A673 (cell line): ENCODE measurements around the gene PER2. TPM values are rescaled to one million over a fixed set of nuclear protein-coding genes. Genes with fewer than 3 reads are reported as not detected.

ENCODE experiments used
- BruUV-seq: library from RNA; stranded (reverse); fragments of 400-500 nt; replicated peaks from 2 replicates; lab custom pipeline; 2021; lab: Mats Ljungman, UMichigan
- CTCF ChIA-PET: fragments of 300-600 bp; sonication (Branson Sonifier 250); formaldehyde crosslinking; loops from one replicate; lab custom pipeline; 2022; ENCODE audit warnings: antibody characterized with exemption; lab: Charles Lee
- POLR2A ChIA-PET: fragments of 300-600 bp; sonication (Branson Sonifier 250); formaldehyde crosslinking; loops from one replicate; lab custom pipeline; 2022; ENCODE audit warnings: antibody characterized with exemption; ENCODE audit not compliant: low non-redundant PET; lab: Charles Lee
- DNase-seq: peaks from one replicate; pipeline ENCODE4 v3.0.0-alpha.2; 2015; ENCODE audit warnings: low spot score
- H3K27ac ChIP-seq: fragments of 200-600 bp; sonication (generic); 2 replicates; pipeline ENCODE4 v1.5.1; 2016; ENCODE audit warnings: mixed run types, low read depth, mild to moderate bottlenecking, mixed read lengths, antibody characterized with exemption, low read length; ENCODE audit not compliant: poor library complexity, severe bottlenecking
- H3K27me3 ChIP-seq: fragments of 200-600 bp; sonication (generic); replicated peaks from 2 replicates; pipeline ENCODE4 v1.6.1; 2017; ENCODE audit warnings: mixed run types, low read depth, mild to moderate bottlenecking, mixed read lengths, antibody characterized with exemption, low read length; ENCODE audit not compliant: insufficient read depth, poor library complexity
- H3K36me3 ChIP-seq: fragments of 200-600 bp; sonication (generic); 2 replicates; pipeline ENCODE4 v1.6.1; 2016; ENCODE audit warnings: mixed run types, mild to moderate bottlenecking, mixed read lengths, antibody characterized with exemption, low read length; ENCODE audit not compliant: insufficient read depth, poor library complexity, severe bottlenecking
- H3K4me1 ChIP-seq: fragments of 200-600 bp; sonication (generic); 2 replicates; pipeline ENCODE4 v1.6.1; 2017; ENCODE audit warnings: mixed run types, mild to moderate bottlenecking, mixed read lengths, antibody characterized with exemption, low read length; ENCODE audit not compliant: insufficient read depth, poor library complexity, severe bottlenecking
- H3K4me3 ChIP-seq: fragments of 200-600 bp; sonication (generic); 2 replicates; pipeline ENCODE4 v1.5.1; 2016; ENCODE audit warnings: low read depth, mixed run types, mild to moderate bottlenecking, mixed read lengths, low read length; ENCODE audit not compliant: poor library complexity, severe bottlenecking
- H3K9me3 ChIP-seq: fragments of 200-600 bp; sonication (generic); 2 replicates; pipeline ENCODE4 v1.6.1; 2016; ENCODE audit warnings: mixed run types, low read depth, mild to moderate bottlenecking, mixed read lengths, antibody characterized with exemption, low read length; ENCODE audit not compliant: poor library complexity, severe bottlenecking
- EZH2 ChIP-seq: fragments of 200-600 bp; sonication (generic); IDR thresholded peaks from 2 replicates; pipeline ENCODE4 v1.6.1; 2017; ENCODE audit warnings: borderline replicate concordance, low read depth, mild to moderate bottlenecking, mixed read lengths, antibody characterized with exemption, low read length; ENCODE audit not compliant: poor library complexity, severe bottlenecking
- intact Hi-C: fragments of 100-400 bp; cut with micrococcal nuclease; formaldehyde crosslinking; loops from one replicate; pipeline ENCODE4 v1.10.0; 2022; ENCODE audit not compliant: unreplicated experiment
- total RNA-seq: library from RNA; stranded (reverse); gene quantifications from 2 replicates; pipeline ENCODE4 v1.2.3, GENCODE V29; 2021
- TF ChIP-seq, protein P1 (sequence below): fragments of 300-800, 200-600 bp; sonication (generic); conservative IDR thresholded peaks from 2 replicates; pipeline ENCODE4 v1.5.1; 2017; ENCODE audit warnings: low read depth, mild to moderate bottlenecking, antibody characterized with exemption, low read length, moderate library complexity, mixed read lengths

Gene PER2
- total RNA-seq, 1 experiment from 2014 or later = 7.5 TPM

GRCh38 chr2:238302751-238303150, 14.3 kb upstream of the PER2 start:
- Histone ChIP-seq H3K27ac (no peak overlapping the region), H3K4me3 (no peak overlapping the region), H3K36me3 (no peaks in the 10 kb centered on the region), H3K4me1 (no peaks in the 10 kb centered on the region), H3K27me3 (no peaks in the 10 kb centered on the region), H3K9me3 (no peaks in the 10 kb centered on the region)
- TF ChIP-seq EZH2 = no peak
- TF ChIP-seq, protein P1, sequence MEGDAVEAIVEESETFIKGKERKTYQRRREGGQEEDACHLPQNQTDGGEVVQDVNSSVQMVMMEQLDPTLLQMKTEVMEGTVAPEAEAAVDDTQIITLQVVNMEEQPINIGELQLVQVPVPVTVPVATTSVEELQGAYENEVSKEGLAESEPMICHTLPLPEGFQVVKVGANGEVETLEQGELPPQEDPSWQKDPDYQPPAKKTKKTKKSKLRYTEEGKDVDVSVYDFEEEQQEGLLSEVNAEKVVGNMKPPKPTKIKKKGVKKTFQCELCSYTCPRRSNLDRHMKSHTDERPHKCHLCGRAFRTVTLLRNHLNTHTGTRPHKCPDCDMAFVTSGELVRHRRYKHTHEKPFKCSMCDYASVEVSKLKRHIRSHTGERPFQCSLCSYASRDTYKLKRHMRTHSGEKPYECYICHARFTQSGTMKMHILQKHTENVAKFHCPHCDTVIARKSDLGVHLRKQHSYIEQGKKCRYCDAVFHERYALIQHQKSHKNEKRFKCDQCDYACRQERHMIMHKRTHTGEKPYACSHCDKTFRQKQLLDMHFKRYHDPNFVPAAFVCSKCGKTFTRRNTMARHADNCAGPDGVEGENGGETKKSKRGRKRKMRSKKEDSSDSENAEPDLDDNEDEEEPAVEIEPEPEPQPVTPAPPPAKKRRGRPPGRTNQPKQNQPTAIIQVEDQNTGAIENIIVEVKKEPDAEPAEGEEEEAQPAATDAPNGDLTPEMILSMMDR = no peak
- ChIA-PET POLR2A (interaction anchor here (0.7 kb wide), 1 partner anchor 372 kb away, joined by 12 read pairs; no protein-coding TSS in a partner anchor), CTCF (no interaction called here)
- no TSS peak for BruUV-seq
- intact Hi-C loops = no loop called here
- no peak for DNase-seq

DNA sequence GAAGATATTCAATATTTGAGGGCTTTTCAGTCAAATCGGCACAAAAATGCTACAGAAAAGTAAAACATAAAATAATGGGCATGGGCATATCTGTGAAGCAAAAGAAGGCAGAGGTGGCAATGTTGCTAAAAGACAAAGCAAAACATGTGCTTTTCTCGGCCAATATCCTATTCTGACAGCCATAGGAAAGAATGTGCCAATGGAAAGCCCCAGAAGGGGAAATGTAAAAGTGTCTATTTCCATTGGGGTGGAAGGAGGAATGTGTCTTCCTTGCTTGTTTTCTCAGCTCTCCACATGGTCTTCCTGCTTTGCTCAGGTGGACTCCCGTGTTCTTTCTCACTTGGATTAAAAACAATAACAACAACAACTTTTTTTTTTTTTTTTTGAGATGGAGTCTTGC, 13.7 kb upstream of the PER2 start:
- no peak for DNase-seq
- intact Hi-C loops = no loop called here
- H3K27ac ChIP-seq = no peak overlapping the region
- ChIA-PET CTCF (no interaction called here), POLR2A (interaction anchor here (0.7 kb wide), 1 partner anchor 373 kb away, joined by 12 read pairs; no protein-coding TSS in a partner anchor)
- no TSS peak for BruUV-seq
- no peaks in the 10 kb centered on the region for H3K27me3 ChIP-seq
- H3K9me3 ChIP-seq = no peaks in the 10 kb centered on the region
- no peaks in the 10 kb centered on the region for H3K36me3 ChIP-seq
- H3K4me1 ChIP-seq = no peaks in the 10 kb centered on the region
- H3K4me3 ChIP-seq = no peak overlapping the region
- no peak for TF ChIP-seq EZH2
- TF ChIP-seq, protein P1 = no peak

DNA sequence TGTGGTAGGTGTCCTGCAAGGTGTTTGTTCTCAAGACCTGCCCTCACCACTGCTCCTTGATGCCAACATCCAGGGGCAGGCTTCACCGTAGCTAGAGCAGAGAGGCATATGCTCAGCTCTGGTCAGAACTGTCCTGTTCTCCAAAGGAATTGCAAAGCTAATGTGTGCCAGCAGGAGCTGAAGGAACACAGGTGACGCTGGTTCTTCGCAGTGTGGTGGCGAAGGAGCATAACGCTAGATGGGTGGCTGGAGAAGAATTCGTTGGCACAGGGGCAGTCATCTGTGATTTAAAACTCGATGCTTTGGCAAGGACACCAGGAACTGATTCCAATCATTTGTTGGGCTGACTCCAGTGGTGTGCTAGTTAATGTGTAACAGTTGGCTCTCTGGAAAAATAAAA, 11.4 kb upstream of the PER2 start:
- no peaks in the 10 kb centered on the region for H3K4me1 ChIP-seq
- no peak for DNase-seq
- H3K4me3 ChIP-seq = no peak overlapping the region
- POLR2A ChIA-PET = no interaction called here
- BruUV-seq = no TSS peak
- no peaks in the 10 kb centered on the region for H3K36me3 ChIP-seq
- TF ChIP-seq, protein P1 = no peak
- no peak for TF ChIP-seq EZH2
- no peaks in the 10 kb centered on the region for H3K27me3 ChIP-seq
- CTCF ChIA-PET = no interaction called here
- intact Hi-C loops = no loop called here
- no peaks in the 10 kb centered on the region for H3K9me3 ChIP-seq
- H3K27ac ChIP-seq = no peak overlapping the region
